CD4-positive, alpha-beta T cell treated with Interleukin-12 subunit alpha and Interleukin-12 subunit beta, for 1 hour (primary cell): ENCODE data around the gene TTPAL.

Experiments used
- DNase-seq: peaks from one replicate; pipeline ENCODE4 v3.0.0-alpha.2; 2020

Gene TTPAL

DNA sequence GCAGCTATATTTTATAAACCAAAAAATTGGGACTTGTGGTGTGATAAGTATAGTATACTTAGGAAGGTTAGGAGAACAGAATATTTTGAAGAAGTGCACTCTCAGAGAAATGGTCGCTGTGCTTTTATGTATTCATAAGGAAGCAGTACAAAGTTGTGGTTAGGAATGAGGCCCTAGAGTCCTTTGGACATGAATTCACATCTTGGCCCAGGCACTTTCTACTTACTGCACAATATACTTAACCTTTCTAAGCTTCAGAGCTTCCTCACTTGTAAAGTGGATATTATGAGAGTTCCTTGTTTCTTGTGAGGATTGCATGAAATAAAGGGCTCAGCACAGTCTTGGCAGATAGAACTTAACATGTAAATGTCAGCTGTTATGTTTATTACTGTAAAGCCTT lies 67.2 kb downstream of the TTPAL start:
- no peak for DNase-seq

DNA sequence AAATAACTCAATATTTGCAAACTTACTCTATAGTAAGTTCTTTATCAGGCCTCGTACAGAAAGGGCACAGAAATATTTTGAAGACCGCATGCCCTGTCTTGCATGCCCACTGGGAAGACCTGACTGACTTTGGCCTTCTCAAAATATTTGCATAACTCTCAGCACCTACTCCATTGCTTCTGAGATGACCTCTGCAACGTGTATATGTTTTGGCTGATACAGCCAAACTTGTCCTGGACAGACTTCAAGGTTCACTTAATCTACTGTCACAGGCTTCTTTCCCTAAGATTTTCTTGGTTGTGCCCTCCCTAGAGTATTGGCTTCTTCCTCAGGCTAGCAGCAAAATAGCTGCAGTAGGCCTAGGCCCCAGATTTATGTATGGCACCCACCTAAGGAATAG lies 67.7 kb downstream of the TTPAL start:
- DNase-seq = no peak
